Esophagus squamous epithelium (tissue), 5 donors: ENCODE results near the gene ARVCF. TPM values are rescaled to one million over a fixed set of nuclear protein-coding genes. Genes with fewer than 3 reads are reported as not detected.
"Not testable (repeated sequence)": the region's sequence is repeated elsewhere in the genome, so short reads cannot be mapped to it uniquely, and the experiment has no call there.

Experiments
- DNase-seq: peaks from one replicate; lab custom pipeline; 2025; lab: John Stamatoyannopoulos, UW
- H3K27ac ChIP-seq, 4 donors: fragments of 200-600 bp; sonication (generic); one replicate each; pipeline ENCODE4 v1.5.1; 2016 to 2019; ENCODE audit warnings: mild to moderate bottlenecking in 1 of 4
- H3K27me3 ChIP-seq, 4 donors: fragments of 200-600 bp; sonication (generic); 1 replicate in 3 of 4; 2 replicates in 1 of 4; pipeline versions ENCODE4 v1.5.1 to v1.6.0; 2017 to 2021; ENCODE audit warnings: antibody characterized with exemption in 1 of 4
- H3K36me3 ChIP-seq, 3 donors: fragments of 200-600 bp; sonication (generic); one replicate each; pipeline ENCODE4 v1.5.1; 2016 to 2019
- H3K4me1 ChIP-seq, 3 donors: fragments of 200-600 bp; sonication (generic); one replicate each; pipeline ENCODE4 v1.5.1; 2017 to 2019
- H3K4me3 ChIP-seq, 4 donors: fragments of 200-600 bp; sonication (generic); 1 replicate in 3 of 4; 2 replicates in 1 of 4; pipeline ENCODE4 v1.5.1; 2016 to 2019; ENCODE audit warnings: mild to moderate bottlenecking in 2 of 4, moderate library complexity in 1 of 4
- H3K9me3 ChIP-seq, 3 donors: fragments of 200-600 bp; sonication (generic); one replicate each; pipeline ENCODE4 v1.5.1; 2016 to 2019
- CTCF ChIP-seq, 6 experiments: fragments of 450-650 bp in 4 of 6; fragments of 200-600 bp in 2 of 6; sonication (generic) in 2 of 6; IDR thresholded peaks; one replicate each; pipeline ENCODE4 v1.5.1; 2016 to 2019; ENCODE audit warnings: antibody characterized with exemption in 6 of 6, mild to moderate bottlenecking in 4 of 6, moderate library complexity in 4 of 6
- POLR2A ChIP-seq, 4 donors: fragments of 450-650 bp; IDR thresholded peaks; one replicate each; pipeline ENCODE4 v1.6.1; 2017; ENCODE audit warnings: antibody characterized with exemption in 4 of 4, mild to moderate bottlenecking in 4 of 4, moderate library complexity in 3 of 4
- WGBS, 2 donors: methylation state at CpG; one replicate each; pipeline ENCODE4 v1.1.5; 2018; 5-methylcytosine and 5-hydroxymethylcytosine counted together
- intact Hi-C: fragments of 100-400 bp; cut with DNase I; formaldehyde crosslinking; loops from one replicate; pipeline ENCODE4 v1.15.0; 2022
- total RNA-seq, 4 donors: library from RNA; depleted of rRNA; stranded (reverse); fragments of >200 nt; gene quantifications; one replicate each; pipeline ENCODE4 v1.1.0, GENCODE V29; 2016
- donor health status: DM: yes; HTN: yes; CAD: no.

Gene ARVCF
- total RNA-seq, 4 donors from 2014 or later, result 3.1 to 10.9 (median 7.1) TPM

- no peak overlapping the region for H3K27ac ChIP-seq
- no peaks in the 10 kb centered on the region for H3K27me3 ChIP-seq
- H3K4me3 ChIP-seq, result no peak overlapping the region
- H3K9me3 ChIP-seq, result no peaks in the 10 kb centered on the region
- H3K36me3 ChIP-seq, result no peaks in the 10 kb centered on the region
- DNase-seq, result no peak
- 77 to 82% methylated on average over 15 to 16 of the region's 16 CpGs for WGBS, 2 donors
- H3K4me1 ChIP-seq, result peaks cover 14 to 34% (median 17%) of the 10 kb centered on the region in 3 donors
- intact Hi-C loops, result no loop called here
- TF ChIP-seq CTCF (IDR thresholded peaks at IDR 0.05), result no peak
- TF ChIP-seq POLR2A (IDR thresholded peaks at IDR 0.05), result no peak
Measured at GRCh38 chr22:19937616-19938473, 78.8 kb downstream of the ARVCF start.

GRCh38 chr22:19936513-19936912 is 80.1 kb downstream of the ARVCF start:
- no peaks in the 10 kb centered on the region for H3K9me3 ChIP-seq
- peaks cover 8 to 23% (median 10%) of the 10 kb centered on the region in 3 donors for H3K4me1 ChIP-seq
- H3K27ac ChIP-seq, result no peak overlapping the region
- H3K27me3 ChIP-seq, result no peaks in the 10 kb centered on the region
- no peaks in the 10 kb centered on the region for H3K36me3 ChIP-seq
- intact Hi-C loops, result no loop called here
- WGBS, 2 donors, result 97 to 99% methylated on average over 7 of the region's 7 CpGs
- no peak for TF ChIP-seq CTCF (IDR thresholded peaks at IDR 0.05)
- no peak for TF ChIP-seq POLR2A (IDR thresholded peaks at IDR 0.05)
- DNase-seq, result no peak
- no peak overlapping the region for H3K4me3 ChIP-seq

- H3K36me3 ChIP-seq, DNase-seq, intact Hi-C loops, H3K9me3 ChIP-seq, H3K4me3 ChIP-seq, H3K27ac ChIP-seq, H3K27me3 ChIP-seq: not testable (repeated sequence)
- 85 to 92% methylated on average over 11 of the region's 11 CpGs for WGBS, 2 donors
- peaks cover 0 to 12% (median 0%) of the 10 kb centered on the region in 3 donors for H3K4me1 ChIP-seq
Measured at GRCh38 chr22:19935123-19935718, 81.4 kb downstream of the ARVCF start.

GRCh38 chr22:19933341-19934241 is 83.0 kb downstream of the ARVCF start:
- H3K4me3 ChIP-seq, result no peak overlapping the region
- no peak overlapping the region for H3K27ac ChIP-seq
- H3K4me1 ChIP-seq, result peaks cover 0 to 9% (median 0%) of the 10 kb centered on the region in 3 donors
- no peaks in the 10 kb centered on the region for H3K27me3 ChIP-seq
- no peak for DNase-seq
- intact Hi-C loops, result no loop called here
- WGBS, 2 donors, result 81 to 86% methylated on average over 4 to 6 of the region's 9 CpGs
- no peaks in the 10 kb centered on the region for H3K9me3 ChIP-seq
- TF ChIP-seq POLR2A (IDR thresholded peaks at IDR 0.05) (no peak), CTCF (IDR thresholded peaks at IDR 0.05) (no peak)
- H3K36me3 ChIP-seq, result peaks cover 0 to 17% (median 0%) of the 10 kb centered on the region in 3 donors

GRCh38 chr22:19932367-19933206 is 84.0 kb downstream of the ARVCF start:
- WGBS, 2 donors, result 64 to 69% methylated on average over 5 to 12 of the region's 12 CpGs
- Histone ChIP-seq H3K27me3 (no peaks in the 10 kb centered on the region), H3K27ac (no peak overlapping the region), H3K4me3 (no peak overlapping the region), H3K4me1 (no peaks in the 10 kb centered on the region), H3K9me3 (no peaks in the 10 kb centered on the region), H3K36me3 (peaks cover 0 to 22% (median 0%) of the 10 kb centered on the region in 3 donors)
- DNase-seq, result no peak
- TF ChIP-seq POLR2A (IDR thresholded peaks at IDR 0.05) (no peak), CTCF (IDR thresholded peaks at IDR 0.05) (no peak)
- intact Hi-C loops, result no loop called here
